HG03060 (cell line): Measurements from ENCODE around the gene MAFG.

ENCODE experiments used
- ATAC-seq: cut with Tn5 transposase; IDR thresholded peaks from one replicate; pipeline ENCODE4 v1.9.1; 2021; ENCODE audit warnings: low read depth, moderate number of reproducible peaks; ENCODE audit not compliant: unreplicated experiment

The MAFG gene

GRCh38 chr17:81940538-81941483, 13.3 kb upstream of the MAFG start:
- ATAC-seq: no peak

GRCh38 chr17:81939881-81940385, 12.4 kb upstream of the MAFG start:
- ATAC-seq: no peak

- no peak for ATAC-seq
Observed at GRCh38 chr17:81939218-81939617, 11.7 kb upstream of the MAFG start.

GRCh38 chr17:81935709-81936084, 8.2 kb upstream of the MAFG start:
- ATAC-seq: no peak

- ATAC-seq: no peak
Observed at GRCh38 chr17:81934850-81935708, 7.5 kb upstream of the MAFG start.

GRCh38 chr17:81934098-81934757, 6.7 kb upstream of the MAFG start:
- no peak for ATAC-seq

- ATAC-seq: no peak
Observed at GRCh38 chr17:81933178-81933699, 5.7 kb upstream of the MAFG start.

GRCh38 chr17:81932333-81932983, 4.9 kb upstream of the MAFG start:
- no peak for ATAC-seq

- ATAC-seq: no peak
Observed at GRCh38 chr17:81931557-81932332, 4.2 kb upstream of the MAFG start.

- ATAC-seq: no peak
Observed at GRCh38 chr17:81931189-81931556, 3.6 kb upstream of the MAFG start.

GRCh38 chr17:81930142-81931125, 2.9 kb upstream of the MAFG start:
- no peak for ATAC-seq

GRCh38 chr17:81929253-81930141, 2.0 kb upstream of the MAFG start:
- no peak for ATAC-seq

GRCh38 chr17:81928544-81929252, 1.2 kb upstream of the MAFG start:
- ATAC-seq: no peak

- no peak for ATAC-seq
Observed at GRCh38 chr17:81927152-81927652, 333 bp downstream of the MAFG start.

- no peak for ATAC-seq
Observed at GRCh38 chr17:81926451-81927151, 934 bp downstream of the MAFG start.
